ENCODE results near the gene NPM3.

NPM3 gene, protein sequence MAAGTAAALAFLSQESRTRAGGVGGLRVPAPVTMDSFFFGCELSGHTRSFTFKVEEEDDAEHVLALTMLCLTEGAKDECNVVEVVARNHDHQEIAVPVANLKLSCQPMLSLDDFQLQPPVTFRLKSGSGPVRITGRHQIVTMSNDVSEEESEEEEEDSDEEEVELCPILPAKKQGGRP
- long read RNA-seq, transcript NPM3-204 (5 exons, 755 nt), result minor isoform, 16 of 191 reads
- long read RNA-seq, transcript NPM3-201 (6 exons, 877 nt), result major isoform, 175 of 191 reads
- long read RNA-seq, partial matches to known transcripts, result 0 of 191 reads
- long read RNA-seq, other reads (novel, unspliced or antisense), result 0 of 191 reads

DNA sequence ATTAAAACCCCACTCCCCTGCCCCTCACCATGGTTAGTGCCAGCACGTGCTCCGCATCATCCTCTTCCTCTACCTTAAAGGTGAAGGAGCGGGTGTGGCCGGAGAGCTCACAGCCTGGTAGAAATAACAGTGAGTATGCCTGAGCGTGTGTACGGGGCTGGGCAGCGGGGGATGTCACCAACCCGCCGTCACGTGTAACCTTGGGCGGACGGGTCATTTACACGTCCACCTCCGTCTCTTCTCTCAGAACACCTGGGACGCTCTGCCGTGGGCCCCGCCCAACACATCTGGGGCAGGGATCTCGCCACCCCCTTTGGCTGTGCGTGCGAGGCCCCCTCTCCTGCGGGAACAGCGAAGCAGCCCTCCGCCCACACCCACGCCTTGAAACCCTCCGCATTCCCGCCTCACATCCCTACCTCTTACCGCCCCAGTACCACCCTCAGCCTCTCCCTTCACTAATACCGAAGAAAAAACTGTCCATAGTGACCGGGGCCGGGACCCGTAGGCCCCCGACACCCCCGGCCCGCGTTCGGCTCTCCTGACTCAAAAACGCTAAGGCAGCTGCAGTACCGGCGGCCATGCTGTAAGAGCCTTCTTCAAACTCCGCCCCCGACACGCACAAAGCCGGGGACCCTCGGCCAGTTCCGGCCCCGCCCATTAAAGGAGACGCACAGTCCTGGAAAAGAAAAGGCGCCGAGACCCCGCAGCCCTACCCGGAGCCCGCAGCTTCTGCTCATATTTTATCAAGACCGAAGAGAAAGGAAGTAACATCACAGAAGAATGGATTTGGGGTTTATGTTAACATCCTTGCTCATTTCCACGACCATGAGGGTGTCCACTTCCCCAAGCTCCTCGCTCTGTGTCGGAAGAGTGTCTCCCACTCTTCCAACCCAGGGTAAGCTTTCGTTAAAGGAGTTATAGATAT, at the start of gene NPM3:
TSS of gene NPM3 (minus strand) at position 636 of the 925 bp plus-strand sequence. CDS start at position 580, 56 bp downstream.
- TF ChIP-seq POLR2AphosphoS5 (IDR thresholded peaks at IDR 0.05; ENCODE audit: low read depth), result peak; percentile 78
- no peak for TF ChIP-seq SPI1 (IDR thresholded peaks at IDR 0.05; ENCODE audit: borderline replicate concordance, low read depth)
- TF ChIP-seq, protein P1, sequence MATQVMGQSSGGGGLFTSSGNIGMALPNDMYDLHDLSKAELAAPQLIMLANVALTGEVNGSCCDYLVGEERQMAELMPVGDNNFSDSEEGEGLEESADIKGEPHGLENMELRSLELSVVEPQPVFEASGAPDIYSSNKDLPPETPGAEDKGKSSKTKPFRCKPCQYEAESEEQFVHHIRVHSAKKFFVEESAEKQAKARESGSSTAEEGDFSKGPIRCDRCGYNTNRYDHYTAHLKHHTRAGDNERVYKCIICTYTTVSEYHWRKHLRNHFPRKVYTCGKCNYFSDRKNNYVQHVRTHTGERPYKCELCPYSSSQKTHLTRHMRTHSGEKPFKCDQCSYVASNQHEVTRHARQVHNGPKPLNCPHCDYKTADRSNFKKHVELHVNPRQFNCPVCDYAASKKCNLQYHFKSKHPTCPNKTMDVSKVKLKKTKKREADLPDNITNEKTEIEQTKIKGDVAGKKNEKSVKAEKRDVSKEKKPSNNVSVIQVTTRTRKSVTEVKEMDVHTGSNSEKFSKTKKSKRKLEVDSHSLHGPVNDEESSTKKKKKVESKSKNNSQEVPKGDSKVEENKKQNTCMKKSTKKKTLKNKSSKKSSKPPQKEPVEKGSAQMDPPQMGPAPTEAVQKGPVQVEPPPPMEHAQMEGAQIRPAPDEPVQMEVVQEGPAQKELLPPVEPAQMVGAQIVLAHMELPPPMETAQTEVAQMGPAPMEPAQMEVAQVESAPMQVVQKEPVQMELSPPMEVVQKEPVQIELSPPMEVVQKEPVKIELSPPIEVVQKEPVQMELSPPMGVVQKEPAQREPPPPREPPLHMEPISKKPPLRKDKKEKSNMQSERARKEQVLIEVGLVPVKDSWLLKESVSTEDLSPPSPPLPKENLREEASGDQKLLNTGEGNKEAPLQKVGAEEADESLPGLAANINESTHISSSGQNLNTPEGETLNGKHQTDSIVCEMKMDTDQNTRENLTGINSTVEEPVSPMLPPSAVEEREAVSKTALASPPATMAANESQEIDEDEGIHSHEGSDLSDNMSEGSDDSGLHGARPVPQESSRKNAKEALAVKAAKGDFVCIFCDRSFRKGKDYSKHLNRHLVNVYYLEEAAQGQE (IDR thresholded peaks at IDR 0.05; ENCODE audit: insufficient replicate concordance, low read depth), result peak; percentile 53
- DNase-seq (ENCODE audit: low read depth in 1 of 2, low spot score in 1 of 2), result peak; percentile 55 to 88
- Histone ChIP-seq H3K27me3 (ENCODE audit: insufficient read depth, poor library complexity, severe bottlenecking) (no peaks in the 10 kb centered on the region), H3K4me3 (replicated peaks; ENCODE audit: insufficient read depth, low read length) (peak within 1 kb of the TSS; percentile 95), H3K27ac (replicated peaks) (peak within 1 kb of the TSS; percentile 69)

DNA sequence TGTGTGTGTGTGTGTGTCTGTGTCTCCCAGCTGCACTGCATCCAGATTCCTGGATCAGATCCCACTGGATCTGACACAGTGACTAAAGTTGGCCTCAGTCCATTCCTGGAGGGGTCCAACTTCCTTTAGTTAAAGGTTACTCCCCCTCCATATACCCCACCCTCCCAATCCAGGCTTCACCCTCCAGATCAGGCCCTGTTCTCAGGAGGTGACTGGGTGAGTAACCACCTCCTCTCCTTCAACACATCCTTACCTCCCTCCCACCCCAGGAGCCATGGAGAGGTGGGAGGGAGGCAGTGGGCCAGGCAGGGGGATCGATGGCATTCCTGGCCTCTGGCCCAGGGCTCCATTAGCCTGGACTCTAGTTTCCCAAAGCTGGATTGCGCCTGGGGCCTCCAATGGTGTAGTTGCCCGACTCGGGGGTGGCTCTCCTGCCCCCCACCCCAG, 49.1 kb upstream of the NPM3 start:
- no peak overlapping the region for H3K4me3 ChIP-seq (replicated peaks; ENCODE audit: insufficient read depth, low read length)
- TF ChIP-seq POLR2AphosphoS5 (IDR thresholded peaks at IDR 0.05; ENCODE audit: low read depth) (no peak), SPI1 (IDR thresholded peaks at IDR 0.05; ENCODE audit: borderline replicate concordance, low read depth) (no peak), GABPA (IDR thresholded peaks at IDR 0.05; ENCODE audit: low read depth) (no peak)
- TF ChIP-seq, protein P2, sequence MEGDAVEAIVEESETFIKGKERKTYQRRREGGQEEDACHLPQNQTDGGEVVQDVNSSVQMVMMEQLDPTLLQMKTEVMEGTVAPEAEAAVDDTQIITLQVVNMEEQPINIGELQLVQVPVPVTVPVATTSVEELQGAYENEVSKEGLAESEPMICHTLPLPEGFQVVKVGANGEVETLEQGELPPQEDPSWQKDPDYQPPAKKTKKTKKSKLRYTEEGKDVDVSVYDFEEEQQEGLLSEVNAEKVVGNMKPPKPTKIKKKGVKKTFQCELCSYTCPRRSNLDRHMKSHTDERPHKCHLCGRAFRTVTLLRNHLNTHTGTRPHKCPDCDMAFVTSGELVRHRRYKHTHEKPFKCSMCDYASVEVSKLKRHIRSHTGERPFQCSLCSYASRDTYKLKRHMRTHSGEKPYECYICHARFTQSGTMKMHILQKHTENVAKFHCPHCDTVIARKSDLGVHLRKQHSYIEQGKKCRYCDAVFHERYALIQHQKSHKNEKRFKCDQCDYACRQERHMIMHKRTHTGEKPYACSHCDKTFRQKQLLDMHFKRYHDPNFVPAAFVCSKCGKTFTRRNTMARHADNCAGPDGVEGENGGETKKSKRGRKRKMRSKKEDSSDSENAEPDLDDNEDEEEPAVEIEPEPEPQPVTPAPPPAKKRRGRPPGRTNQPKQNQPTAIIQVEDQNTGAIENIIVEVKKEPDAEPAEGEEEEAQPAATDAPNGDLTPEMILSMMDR (IDR thresholded peaks at IDR 0.05; ENCODE audit: insufficient read depth, low read length), result no peak
- TF ChIP-seq, protein P1 (IDR thresholded peaks at IDR 0.05; ENCODE audit: insufficient replicate concordance, low read depth), result no peak
- no peak overlapping the region for H3K27ac ChIP-seq (replicated peaks)
- H3K27me3 ChIP-seq (ENCODE audit: insufficient read depth, poor library complexity, severe bottlenecking), result no peaks in the 10 kb centered on the region
- no peak for DNase-seq (ENCODE audit: low read depth in 1 of 2, low spot score in 1 of 2)

DNA sequence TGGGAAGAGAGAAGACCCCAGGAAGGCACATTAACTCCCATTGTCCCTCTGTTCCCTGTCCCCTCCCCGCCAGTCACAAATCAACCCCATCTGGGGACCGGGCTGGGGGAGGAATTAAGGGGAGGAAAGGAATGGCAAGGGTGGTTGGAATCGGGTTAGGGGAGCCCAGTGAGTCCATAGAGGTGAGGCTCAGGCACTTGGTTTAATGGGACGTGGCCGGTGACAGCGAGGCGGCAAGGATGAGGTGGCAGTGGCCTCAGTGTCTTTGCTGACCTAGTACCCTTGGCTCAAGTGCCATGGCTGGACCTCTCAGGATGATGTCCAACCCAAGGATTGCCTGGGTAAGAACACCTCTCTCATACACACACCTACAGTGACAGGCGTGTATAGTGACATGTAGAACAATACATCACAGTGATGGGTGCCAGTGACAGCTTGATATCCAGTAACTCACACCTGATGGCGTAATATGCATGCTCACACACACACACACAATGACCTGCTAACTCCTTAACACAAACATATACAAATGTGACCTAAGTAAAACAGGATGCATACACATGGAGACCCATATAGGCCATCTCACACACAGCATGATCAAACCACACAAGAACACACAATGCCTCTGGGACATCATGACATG, 48.0 kb upstream of the NPM3 start:
- no peak for TF ChIP-seq SPI1 (IDR thresholded peaks at IDR 0.05; ENCODE audit: borderline replicate concordance, low read depth)
- TF ChIP-seq, protein P1 (IDR thresholded peaks at IDR 0.05; ENCODE audit: insufficient replicate concordance, low read depth), result no peak
- TF ChIP-seq GABPA (IDR thresholded peaks at IDR 0.05; ENCODE audit: low read depth), result no peak
- no peak for TF ChIP-seq POLR2AphosphoS5 (IDR thresholded peaks at IDR 0.05; ENCODE audit: low read depth)
- TF ChIP-seq, protein P2 (IDR thresholded peaks at IDR 0.05; ENCODE audit: insufficient read depth, low read length), result no peak
- Histone ChIP-seq H3K27me3 (ENCODE audit: insufficient read depth, poor library complexity, severe bottlenecking) (no peaks in the 10 kb centered on the region), H3K4me3 (replicated peaks; ENCODE audit: insufficient read depth, low read length) (peak overlapping the region; percentile 47), H3K27ac (replicated peaks) (peak overlapping the region; percentile 56)
- DNase-seq (ENCODE audit: low read depth in 1 of 2, low spot score in 1 of 2), result no peak
